Calu3 (cell line): ENCODE measurements around the gene PHF2. TPM values are rescaled to one million over a fixed set of nuclear protein-coding genes. Genes with fewer than 3 reads are reported as not detected.

Source experiments
- BruUV-seq: library from RNA; stranded (reverse); fragments of 400-500 nt; replicated peaks from 2 replicates; lab custom pipeline; 2021; lab: Mats Ljungman, UMichigan
- CTCF ChIA-PET: fragments of 300-600 bp; sonication (Branson Sonifier 250); formaldehyde crosslinking; loops from one replicate; lab custom pipeline; 2022; ENCODE audit warnings: antibody characterized with exemption; lab: Charles Lee
- DNase-seq: peaks from one replicate; pipeline ENCODE4 v3.0.0; 2022
- H3K27ac Mint-ChIP-seq: one replicate; pipeline ENCODE4 v1.8.0; 2022; ENCODE audit warnings: mixed read lengths; ENCODE audit not compliant: unreplicated experiment
- H3K27me3 Mint-ChIP-seq: one replicate; pipeline ENCODE4 v1.8.0; 2022; ENCODE audit warnings: mixed read lengths; ENCODE audit not compliant: unreplicated experiment
- H3K36me3 Mint-ChIP-seq: one replicate; pipeline ENCODE4 v1.8.0; 2022; ENCODE audit warnings: mild to moderate bottlenecking, moderate library complexity, mixed read lengths; ENCODE audit not compliant: insufficient read depth, unreplicated experiment
- H3K4me1 Mint-ChIP-seq: one replicate; pipeline ENCODE4 v1.8.0; 2022; ENCODE audit warnings: mild to moderate bottlenecking, low read depth, mixed read lengths; ENCODE audit not compliant: unreplicated experiment
- H3K4me3 Mint-ChIP-seq: one replicate; pipeline ENCODE4 v1.8.0; 2022; ENCODE audit warnings: mild to moderate bottlenecking, low read depth, moderate library complexity, mixed read lengths; ENCODE audit not compliant: unreplicated experiment
- H3K9me3 Mint-ChIP-seq: one replicate; pipeline ENCODE4 v1.8.0; 2022; ENCODE audit warnings: low read depth, mixed read lengths; ENCODE audit not compliant: unreplicated experiment
- intact Hi-C: fragments of 100-400 bp; cut with micrococcal nuclease; formaldehyde crosslinking; loops from one replicate; pipeline ENCODE4 v1.10.0; 2022; ENCODE audit not compliant: unreplicated experiment
- total RNA-seq: library from RNA; stranded (reverse); gene quantifications from 2 replicates; pipeline ENCODE4 v1.2.3, GENCODE V29; 2022
- TF ChIP-seq, protein P1 (sequence below): fragments of 200-600 bp; IDR thresholded peaks from one replicate; pipeline ENCODE4 v1.8.0; 2022; ENCODE audit warnings: antibody characterized with exemption; ENCODE audit not compliant: unreplicated experiment

PHF2 gene
- total RNA-seq, 1 experiment from 2014 or later, result 13.9 TPM

DNA sequence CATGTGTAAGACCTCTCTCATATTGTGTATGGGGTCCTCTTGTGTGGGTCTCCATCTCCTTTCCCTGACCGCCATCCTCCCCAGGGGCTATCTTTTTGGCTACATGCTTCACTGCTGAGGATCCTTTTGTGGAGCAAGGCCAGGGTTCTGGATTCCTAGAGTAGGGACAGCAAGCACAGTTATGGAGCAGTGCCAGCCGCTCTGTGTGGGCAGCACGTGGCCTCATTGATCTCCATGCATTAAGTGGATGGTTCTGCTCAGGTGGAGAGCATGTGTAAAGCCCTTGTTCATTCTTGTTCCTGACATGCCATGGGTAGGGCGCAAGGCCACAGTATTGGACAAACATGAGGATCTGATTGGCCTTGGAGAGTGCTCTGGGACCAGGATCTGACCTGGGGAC lies 8.9 kb downstream of the PHF2 start:
- H3K4me1 Mint-ChIP-seq, result no peaks in the 10 kb centered on the region
- CTCF ChIA-PET, result no interaction called here

DNA sequence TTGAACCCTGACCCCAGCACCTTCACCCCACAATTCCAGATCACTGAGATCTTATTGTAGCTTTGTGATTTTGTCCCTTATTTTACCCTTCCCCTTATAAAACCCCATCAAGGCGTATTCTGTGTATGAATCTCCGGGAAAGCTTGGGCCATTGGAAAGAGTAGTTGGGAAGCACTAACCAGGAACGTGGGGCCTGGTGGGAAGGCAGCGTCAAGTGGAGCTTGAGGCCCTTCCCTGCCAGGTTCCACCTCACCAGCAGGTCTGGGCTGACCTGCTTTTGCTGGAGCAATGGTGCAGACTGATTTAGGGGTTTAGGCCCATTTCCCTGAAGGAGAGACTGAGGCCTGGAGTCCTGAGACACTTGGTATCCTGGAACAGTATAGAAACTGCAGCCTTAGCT lies 9.3 kb downstream of the PHF2 start:
- no peaks in the 10 kb centered on the region for H3K4me1 Mint-ChIP-seq
- TF ChIP-seq, protein P1, sequence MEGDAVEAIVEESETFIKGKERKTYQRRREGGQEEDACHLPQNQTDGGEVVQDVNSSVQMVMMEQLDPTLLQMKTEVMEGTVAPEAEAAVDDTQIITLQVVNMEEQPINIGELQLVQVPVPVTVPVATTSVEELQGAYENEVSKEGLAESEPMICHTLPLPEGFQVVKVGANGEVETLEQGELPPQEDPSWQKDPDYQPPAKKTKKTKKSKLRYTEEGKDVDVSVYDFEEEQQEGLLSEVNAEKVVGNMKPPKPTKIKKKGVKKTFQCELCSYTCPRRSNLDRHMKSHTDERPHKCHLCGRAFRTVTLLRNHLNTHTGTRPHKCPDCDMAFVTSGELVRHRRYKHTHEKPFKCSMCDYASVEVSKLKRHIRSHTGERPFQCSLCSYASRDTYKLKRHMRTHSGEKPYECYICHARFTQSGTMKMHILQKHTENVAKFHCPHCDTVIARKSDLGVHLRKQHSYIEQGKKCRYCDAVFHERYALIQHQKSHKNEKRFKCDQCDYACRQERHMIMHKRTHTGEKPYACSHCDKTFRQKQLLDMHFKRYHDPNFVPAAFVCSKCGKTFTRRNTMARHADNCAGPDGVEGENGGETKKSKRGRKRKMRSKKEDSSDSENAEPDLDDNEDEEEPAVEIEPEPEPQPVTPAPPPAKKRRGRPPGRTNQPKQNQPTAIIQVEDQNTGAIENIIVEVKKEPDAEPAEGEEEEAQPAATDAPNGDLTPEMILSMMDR, result no peak
- H3K27ac Mint-ChIP-seq, result no peak overlapping the region
- no peak for DNase-seq
- BruUV-seq, result no TSS peak
- CTCF ChIA-PET, result no interaction called here
- H3K4me3 Mint-ChIP-seq, result no peak overlapping the region
- peaks cover 3% of the 10 kb centered on the region for H3K9me3 Mint-ChIP-seq
- intact Hi-C loops, result no loop called here
- no peaks in the 10 kb centered on the region for H3K27me3 Mint-ChIP-seq
- peaks cover 6% of the 10 kb centered on the region for H3K36me3 Mint-ChIP-seq

More for the DNA sequence above, 8.9 kb downstream of the PHF2 start:
- TF ChIP-seq, protein P1, result no peak
- Mint-ChIP-seq H3K4me3 (no peak overlapping the region), H3K27ac (no peak overlapping the region), H3K36me3 (peaks cover 6% of the 10 kb centered on the region), H3K27me3 (no peaks in the 10 kb centered on the region), H3K9me3 (peaks cover 3% of the 10 kb centered on the region)
- intact Hi-C loops, result no loop called here
- DNase-seq, result no peak
- BruUV-seq, result no TSS peak

DNA sequence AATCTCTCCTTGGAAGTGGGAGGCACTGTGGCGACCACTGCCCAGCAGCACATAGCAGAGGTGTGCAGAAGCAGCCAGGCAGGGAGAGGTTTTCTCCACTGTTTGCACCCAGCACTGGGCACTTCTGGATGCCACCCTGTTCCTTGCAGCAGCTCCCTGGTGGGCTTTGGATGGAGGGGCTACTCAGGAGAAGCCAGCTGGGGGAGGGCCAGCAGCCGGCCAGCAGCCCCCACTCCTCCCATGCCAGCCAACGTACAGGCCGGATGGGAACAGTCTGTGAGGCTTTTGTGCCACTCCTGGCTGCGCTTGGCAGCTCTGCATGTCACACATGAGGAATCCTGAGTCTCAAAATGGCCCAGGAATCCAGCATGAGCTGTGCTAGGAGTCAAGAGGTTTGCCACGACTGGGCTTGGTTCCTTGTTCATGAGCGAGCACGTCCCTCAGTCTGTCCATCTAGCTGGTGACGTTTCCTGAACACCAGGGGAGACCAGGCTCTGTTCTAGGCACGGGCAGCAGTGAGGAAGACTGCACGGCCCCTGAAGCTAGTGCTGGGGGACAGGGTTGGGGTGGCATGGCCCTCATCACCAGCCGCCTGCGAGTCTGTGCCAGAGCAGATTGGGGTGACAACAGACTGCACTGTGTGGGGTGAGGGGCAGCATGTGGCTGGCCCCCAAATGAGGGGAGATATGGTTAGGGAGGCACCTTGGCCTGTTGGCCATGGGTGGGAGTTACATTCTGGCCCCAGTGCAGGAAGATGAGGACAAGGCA lies 10.1 kb downstream of the PHF2 start:
- no peaks in the 10 kb centered on the region for H3K4me1 Mint-ChIP-seq
- DNase-seq, result no peak
- peaks cover 3% of the 10 kb centered on the region for H3K9me3 Mint-ChIP-seq
- intact Hi-C loops, result no loop called here
- H3K4me3 Mint-ChIP-seq, result no peak overlapping the region
- no peak overlapping the region for H3K27ac Mint-ChIP-seq
- H3K27me3 Mint-ChIP-seq, result no peaks in the 10 kb centered on the region
- BruUV-seq, result no TSS peak
- peaks cover 6% of the 10 kb centered on the region for H3K36me3 Mint-ChIP-seq
- CTCF ChIA-PET, result no interaction called here
- TF ChIP-seq, protein P1, result no peak

DNA sequence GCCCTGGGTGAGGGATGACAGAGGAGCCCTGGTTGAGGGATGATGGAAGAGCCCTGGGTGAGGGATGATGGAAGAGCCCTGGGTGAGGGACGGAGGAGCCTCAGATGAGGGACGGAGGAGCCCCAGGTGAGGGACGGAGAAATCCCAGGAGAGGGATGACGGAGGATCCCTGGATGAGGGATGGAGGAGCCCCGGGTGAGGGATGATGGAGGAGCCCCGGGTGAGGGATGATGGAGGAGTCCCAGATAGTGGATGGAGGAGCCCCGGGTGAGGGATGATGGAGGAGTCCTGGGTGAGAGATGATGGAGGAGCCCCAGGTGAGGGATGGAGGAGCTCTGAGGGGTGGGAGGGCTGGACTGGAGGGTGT lies 10.9 kb downstream of the PHF2 start:
- H3K36me3 Mint-ChIP-seq, result peaks cover 6% of the 10 kb centered on the region
- H3K27me3 Mint-ChIP-seq, result no peaks in the 10 kb centered on the region
- DNase-seq, result no peak
- no peak overlapping the region for H3K27ac Mint-ChIP-seq
- no peak overlapping the region for H3K4me3 Mint-ChIP-seq
- CTCF ChIA-PET, result no interaction called here
- TF ChIP-seq, protein P1, result no peak
- H3K9me3 Mint-ChIP-seq, result peaks cover 3% of the 10 kb centered on the region
- H3K4me1 Mint-ChIP-seq, result no peaks in the 10 kb centered on the region
- intact Hi-C loops, result no loop called here
- BruUV-seq, result no TSS peak
